Endodermal cell (in vitro differentiated cells): ENCODE measurements around the gene GATAD2A. TPM values are rescaled to one million over a fixed set of nuclear protein-coding genes. Genes with fewer than 3 reads are reported as not detected.

ENCODE experiments used
- DNase-seq: peaks from one replicate; pipeline ENCODE4 v3.0.0-alpha.2; 2017
- H3K27ac ChIP-seq: 2 replicates; pipeline ENCODE4 v1.5.1; 2013; ENCODE audit warnings: mild to moderate bottlenecking, low read depth, low read length, moderate library complexity
- H3K27me3 ChIP-seq: 2 replicates; pipeline ENCODE4 v1.6.1; 2013; ENCODE audit warnings: mild to moderate bottlenecking, low read length, moderate library complexity; ENCODE audit not compliant: insufficient read depth, control insufficient read depth, poor library complexity, severe bottlenecking
- H3K36me3 ChIP-seq: 2 replicates; pipeline ENCODE4 v1.7.0; 2013; ENCODE audit warnings: mild to moderate bottlenecking, low read length, moderate library complexity; ENCODE audit not compliant: control insufficient read depth, insufficient read depth
- H3K4me1 ChIP-seq: one replicate; pipeline ENCODE4 v1.7.0; 2013; ENCODE audit warnings: low read length; ENCODE audit not compliant: control insufficient read depth, insufficient read depth
- H3K4me3 ChIP-seq: 2 replicates; pipeline ENCODE4 v1.5.1; 2013; ENCODE audit warnings: mild to moderate bottlenecking, low read length, moderate library complexity
- H3K9ac ChIP-seq: 2 replicates; pipeline ENCODE4 v1.6.1; 2013; ENCODE audit warnings: mild to moderate bottlenecking, low read length, moderate library complexity; ENCODE audit not compliant: poor library complexity, severe bottlenecking; ENCODE audit errors: extremely low read depth
- H3K9me3 ChIP-seq: 2 replicates; pipeline ENCODE4 v1.6.1; 2013; ENCODE audit warnings: mild to moderate bottlenecking, low read length, moderate library complexity; ENCODE audit not compliant: control insufficient read depth
- H3K27ac Mint-ChIP-seq: 2 replicates; pipeline ENCODE4 v1.8.0; 2020; ENCODE audit warnings: mixed read lengths
- H3K27me3 Mint-ChIP-seq: 2 replicates; pipeline ENCODE4 v1.8.0; 2021; ENCODE audit warnings: mild to moderate bottlenecking, mixed read lengths; ENCODE audit not compliant: insufficient read depth
- H3K36me3 Mint-ChIP-seq: 2 replicates; pipeline ENCODE4 v1.8.0; 2020; ENCODE audit warnings: low read depth, mixed read lengths
- H3K4me1 Mint-ChIP-seq: 2 replicates; pipeline ENCODE4 v1.8.0; 2020; ENCODE audit warnings: mixed read lengths
- H3K4me3 Mint-ChIP-seq: 2 replicates; pipeline ENCODE4 v1.8.0; 2020; ENCODE audit warnings: mild to moderate bottlenecking, moderate library complexity, mixed read lengths
- H3K9me3 Mint-ChIP-seq: 2 replicates; pipeline ENCODE4 v1.8.0; 2020; ENCODE audit warnings: mild to moderate bottlenecking, mixed read lengths
- CTCF ChIP-seq: fragments of 200-600 bp; sonication (generic); conservative IDR thresholded peaks from 2 replicates; pipeline ENCODE4 v1.5.0; 2021; ENCODE audit warnings: antibody characterized with exemption, mild to moderate bottlenecking
- WGBS, 2 experiments: methylation state at CpG; one replicate each; pipeline versions ENCODE4 v1.1.5 to v1.1.7; 2013; ENCODE audit warnings: missing lambda C conversion rate in 2 of 2, mixed read lengths in 1 of 2; ENCODE audit not compliant: insufficient coverage in 1 of 2, insufficient read length in 1 of 2; 5-methylcytosine and 5-hydroxymethylcytosine counted together
- total RNA-seq, 2 donors: library from RNA; stranded (reverse); fragmentation: NEBNext Ultra II Directional in 1 of 2; extraction: Animal tissue kit (Norgen Biotek cat#: 25700) in 1 of 2; gene quantifications; 2 replicates in 1 of 2; 3 replicates in 1 of 2; pipeline ENCODE4 v1.2.1, GENCODE V29; 2021

Gene GATAD2A
- total RNA-seq, 2 donors from 2014 or later, result 115 to 126 TPM

DNA sequence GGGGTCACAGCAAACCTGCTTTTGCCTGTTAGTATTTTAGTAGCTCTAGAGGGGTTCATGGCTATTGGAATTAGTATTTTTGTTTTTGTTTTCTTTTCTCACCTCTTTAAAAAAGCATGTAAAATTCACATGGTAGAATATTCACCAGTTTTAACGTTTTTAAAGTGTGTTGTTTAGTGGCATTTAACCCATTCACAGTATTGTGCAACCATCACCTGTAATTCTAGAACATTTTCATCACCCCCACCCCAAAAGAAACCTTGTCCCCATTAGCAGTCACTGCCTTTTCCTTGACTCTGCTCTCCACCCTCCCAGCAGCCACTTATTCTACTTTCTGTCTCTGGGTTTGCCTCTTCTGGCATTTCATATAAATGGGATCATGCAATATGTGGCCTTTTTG is 39.8 kb downstream of the GATAD2A start:
- no peak for DNase-seq
- peaks cover 22% of the 10 kb centered on the region for H3K4me1 Mint-ChIP-seq
- H3K27ac Mint-ChIP-seq, result peak overlapping the region; percentile 62
- Histone ChIP-seq H3K36me3 (no peaks in the 10 kb centered on the region), H3K4me1 (no peaks in the 10 kb centered on the region), H3K9me3 (no peaks in the 10 kb centered on the region), H3K4me3 (no peak overlapping the region), H3K27me3 (no peaks in the 10 kb centered on the region), H3K9ac (no peak overlapping the region), H3K27ac (no peak overlapping the region)
- WGBS, 2 experiments, result 78% methylated on average over 1 of the region's 1 CpG; no CpG with 5 or more reads in 1 of the 2 experiments
- H3K36me3 Mint-ChIP-seq, result peaks cover 3% of the 10 kb centered on the region
- no peaks in the 10 kb centered on the region for H3K27me3 Mint-ChIP-seq
- TF ChIP-seq CTCF, result no peak
- no peak overlapping the region for H3K4me3 Mint-ChIP-seq
- H3K9me3 Mint-ChIP-seq, result no peaks in the 10 kb centered on the region

DNA sequence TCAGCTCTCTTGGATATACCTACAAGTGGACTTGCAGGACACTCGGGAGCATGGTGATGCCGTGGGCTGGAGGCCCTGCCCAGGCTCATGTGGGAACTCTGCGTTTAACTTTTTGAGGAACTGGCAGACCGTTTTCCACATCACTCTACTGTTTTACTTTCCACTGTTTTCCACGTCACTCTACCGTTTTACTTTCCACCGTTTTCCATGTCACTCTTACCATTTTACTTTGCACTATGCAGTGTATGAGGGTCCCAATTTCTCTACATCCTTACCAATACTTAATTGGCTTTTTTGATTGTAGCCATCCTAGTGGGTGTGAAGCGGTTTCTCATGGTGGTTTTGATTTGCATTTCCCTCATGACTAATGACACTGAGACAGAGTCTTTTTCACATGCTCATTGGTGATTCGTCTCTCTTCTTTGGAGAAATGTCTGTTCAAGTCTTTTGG is 40.5 kb downstream of the GATAD2A start:
- no peaks in the 10 kb centered on the region for H3K36me3 ChIP-seq
- no peak overlapping the region for H3K4me3 ChIP-seq
- H3K4me3 Mint-ChIP-seq, result no peak overlapping the region
- H3K9ac ChIP-seq, result no peak overlapping the region
- TF ChIP-seq CTCF, result no peak
- H3K4me1 Mint-ChIP-seq, result peaks cover 22% of the 10 kb centered on the region
- H3K27me3 Mint-ChIP-seq, result no peaks in the 10 kb centered on the region
- no peaks in the 10 kb centered on the region for H3K4me1 ChIP-seq
- no peak overlapping the region for H3K27ac ChIP-seq
- 94 to 95% methylated on average over 8 to 9 of the region's 9 CpGs for whole genome bisulfite sequencing, 2 experiments
- no peaks in the 10 kb centered on the region for H3K36me3 Mint-ChIP-seq
- H3K9me3 ChIP-seq, result no peaks in the 10 kb centered on the region
- H3K27me3 ChIP-seq, result no peaks in the 10 kb centered on the region
- no peak for DNase-seq
- H3K27ac Mint-ChIP-seq, result peak overlapping the region; percentile 7
- no peaks in the 10 kb centered on the region for H3K9me3 Mint-ChIP-seq

- DNase-seq, result peak; percentile 69
- Histone ChIP-seq H3K27ac (no peak overlapping the region), H3K9me3 (no peaks in the 10 kb centered on the region), H3K36me3 (no peaks in the 10 kb centered on the region), H3K4me3 (no peak overlapping the region), H3K9ac (no peak overlapping the region), H3K27me3 (no peaks in the 10 kb centered on the region), H3K4me1 (no peaks in the 10 kb centered on the region)
- no peaks in the 10 kb centered on the region for H3K36me3 Mint-ChIP-seq
- no peak overlapping the region for H3K4me3 Mint-ChIP-seq
- no peaks in the 10 kb centered on the region for H3K27me3 Mint-ChIP-seq
- no peak for TF ChIP-seq CTCF
- peak overlapping the region; percentile 76 for H3K27ac Mint-ChIP-seq
- WGBS, 2 experiments, result 85 to 87% methylated on average over 7 to 8 of the region's 9 CpGs
- peaks cover 22% of the 10 kb centered on the region for H3K4me1 Mint-ChIP-seq
- H3K9me3 Mint-ChIP-seq, result no peaks in the 10 kb centered on the region
These were observed 41.4 kb downstream of the GATAD2A start for GRCh38 chr19:19446655-19447437.
